ENCODE measurements around the gene SPOCD1.
"Not testable (repeated sequence)": the region's sequence is repeated elsewhere in the genome, so short reads cannot be mapped to it uniquely, and the experiment has no call there.

The SPOCD1 gene

DNA sequence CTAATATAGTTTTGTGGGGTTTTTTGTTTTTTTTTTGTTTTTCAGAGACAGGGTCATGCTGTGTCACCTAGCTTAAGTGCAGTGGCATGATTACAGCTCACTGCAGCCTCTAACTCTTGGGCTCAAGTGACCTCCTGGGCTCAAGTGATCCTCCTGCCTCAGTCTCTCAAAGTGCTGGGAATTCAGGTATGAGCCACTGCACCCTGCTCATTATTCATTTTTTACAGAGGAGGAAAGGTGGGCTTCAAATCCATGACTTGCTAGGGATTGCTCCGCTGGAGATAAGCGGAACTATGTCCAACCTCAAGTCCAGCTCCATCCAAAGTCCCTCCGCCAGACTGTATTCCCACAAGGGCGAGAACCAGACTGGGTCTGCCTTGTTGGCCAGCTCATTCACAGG, 8.0 kb upstream of the SPOCD1 start:
- DNase-seq (ENCODE audit: low read depth, low spot score): no peak
- TF ChIP-seq, protein P1, sequence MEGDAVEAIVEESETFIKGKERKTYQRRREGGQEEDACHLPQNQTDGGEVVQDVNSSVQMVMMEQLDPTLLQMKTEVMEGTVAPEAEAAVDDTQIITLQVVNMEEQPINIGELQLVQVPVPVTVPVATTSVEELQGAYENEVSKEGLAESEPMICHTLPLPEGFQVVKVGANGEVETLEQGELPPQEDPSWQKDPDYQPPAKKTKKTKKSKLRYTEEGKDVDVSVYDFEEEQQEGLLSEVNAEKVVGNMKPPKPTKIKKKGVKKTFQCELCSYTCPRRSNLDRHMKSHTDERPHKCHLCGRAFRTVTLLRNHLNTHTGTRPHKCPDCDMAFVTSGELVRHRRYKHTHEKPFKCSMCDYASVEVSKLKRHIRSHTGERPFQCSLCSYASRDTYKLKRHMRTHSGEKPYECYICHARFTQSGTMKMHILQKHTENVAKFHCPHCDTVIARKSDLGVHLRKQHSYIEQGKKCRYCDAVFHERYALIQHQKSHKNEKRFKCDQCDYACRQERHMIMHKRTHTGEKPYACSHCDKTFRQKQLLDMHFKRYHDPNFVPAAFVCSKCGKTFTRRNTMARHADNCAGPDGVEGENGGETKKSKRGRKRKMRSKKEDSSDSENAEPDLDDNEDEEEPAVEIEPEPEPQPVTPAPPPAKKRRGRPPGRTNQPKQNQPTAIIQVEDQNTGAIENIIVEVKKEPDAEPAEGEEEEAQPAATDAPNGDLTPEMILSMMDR (IDR thresholded peaks at IDR 0.05; ENCODE audit: insufficient read depth, low read length, missing control alignments): no peak
- ChIA-PET POLR2A (no interaction called here), CTCF (interaction anchor here (0.8 to 2.0 kb wide), 4 partner anchors 7 to 140 kb away, joined by 3 to 5 read pairs (median 3); no protein-coding TSS in a partner anchor)
- no peak overlapping the region for H3K4me3 ChIP-seq (ENCODE audit: low read depth, low read length)

DNA sequence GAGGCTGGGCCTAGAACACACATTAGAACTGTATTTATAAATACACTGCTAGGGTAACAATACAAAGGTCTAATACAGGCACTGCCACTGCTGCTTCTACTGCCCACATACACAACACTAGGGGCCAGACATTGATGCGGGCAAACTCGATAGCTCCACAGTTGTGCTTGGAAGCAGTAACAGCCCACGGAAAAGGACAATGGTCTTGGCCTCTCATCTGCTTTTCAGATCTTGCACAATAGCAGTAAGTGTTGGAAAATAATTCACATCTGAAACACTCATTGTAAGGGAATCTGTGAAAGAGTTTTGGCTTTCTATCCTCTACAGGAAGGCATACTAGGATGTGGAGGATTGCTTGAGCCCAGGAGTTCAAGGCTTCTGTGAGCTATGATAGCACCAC, 6.9 kb upstream of the SPOCD1 start:
- ChIA-PET POLR2A (no interaction called here), CTCF (interaction anchor here (1.1 to 2.5 kb wide), 4 partner anchors 9 to 141 kb away, joined by 3 to 10 read pairs (median 4); no protein-coding TSS in a partner anchor)
- no peak for DNase-seq (ENCODE audit: low read depth, low spot score)
- TF ChIP-seq, protein P1 (IDR thresholded peaks at IDR 0.05; ENCODE audit: insufficient read depth, low read length, missing control alignments): no peak
- H3K4me3 ChIP-seq (ENCODE audit: low read depth, low read length): no peak overlapping the region

DNA sequence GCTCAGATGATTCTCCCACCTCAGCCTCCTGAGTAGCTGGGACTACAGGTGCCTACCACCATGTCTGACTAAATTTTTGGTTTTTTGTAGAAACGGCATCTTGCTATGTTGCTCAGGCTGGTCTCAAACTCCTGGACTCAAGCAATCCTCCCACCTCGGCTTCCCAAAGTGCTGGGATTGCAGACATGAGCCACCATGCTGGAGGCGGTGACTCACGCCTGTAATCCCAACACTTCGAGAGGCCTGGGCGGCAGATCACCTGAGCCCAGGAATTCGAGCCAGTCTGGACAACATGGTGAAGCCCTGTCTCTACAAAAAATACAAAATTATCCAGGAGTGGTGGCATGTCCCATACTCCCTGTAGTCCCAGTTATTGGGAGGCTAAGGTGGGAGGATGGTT, 4.4 kb upstream of the SPOCD1 start:
- POLR2A ChIA-PET; H3K4me3 ChIP-seq (ENCODE audit: low read depth, low read length); DNase-seq (ENCODE audit: low read depth, low spot score): not testable (repeated sequence)
- CTCF ChIA-PET: interaction anchor here (0.6 to 2.5 kb wide), 2 partner anchors 143 kb away, joined by 3 to 10 read pairs; no protein-coding TSS in a partner anchor

DNA sequence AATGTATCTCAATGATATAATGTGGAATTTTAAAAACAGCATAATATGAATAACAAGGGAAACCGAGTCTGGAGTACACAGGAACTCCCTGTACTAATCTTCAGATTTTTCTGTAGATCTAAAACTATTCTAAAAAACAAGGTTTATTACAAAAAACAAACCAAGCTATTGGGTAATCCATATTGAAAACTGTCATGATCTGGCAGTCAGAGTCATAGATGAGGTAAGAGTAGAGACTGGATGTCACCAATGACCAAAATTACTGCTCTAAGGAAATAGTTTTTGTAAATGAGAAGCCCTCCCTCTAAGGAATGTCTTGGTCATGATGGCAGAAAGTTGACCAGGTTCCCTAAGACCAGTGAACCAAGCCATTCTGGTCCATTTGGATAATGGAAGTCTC, 2.4 kb upstream of the SPOCD1 start:
- TF ChIP-seq, protein P1 (IDR thresholded peaks at IDR 0.05; ENCODE audit: insufficient read depth, low read length, missing control alignments): no peak
- CTCF ChIA-PET: interaction anchor here (1.2 to 6.4 kb wide), 4 partner anchors 9 to 157 kb away, joined by 3 to 89 read pairs (median 32); no protein-coding TSS in a partner anchor
- POLR2A ChIA-PET: no interaction called here
- no peak for DNase-seq (ENCODE audit: low read depth, low spot score)
- H3K4me3 ChIP-seq (ENCODE audit: low read depth, low read length): no peak overlapping the region

DNA sequence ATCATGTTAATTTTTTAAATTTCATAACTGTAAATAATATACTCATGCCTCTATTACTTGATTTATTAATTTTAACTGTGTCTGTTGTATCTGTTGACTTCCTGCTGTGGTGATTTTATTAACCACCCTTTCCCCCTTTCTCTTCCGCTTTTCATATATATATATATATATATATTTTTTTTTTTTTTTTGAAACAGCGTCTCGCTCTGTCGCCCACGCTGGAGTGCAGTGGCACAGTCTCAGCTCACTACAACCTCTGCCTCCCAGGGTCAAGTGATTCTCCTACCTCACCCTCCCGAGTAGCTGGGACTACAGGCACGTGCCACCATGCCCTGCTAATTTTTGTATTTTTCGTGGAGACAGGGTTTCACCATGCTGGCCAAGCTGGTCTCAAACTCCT, 1.1 kb upstream of the SPOCD1 start:
- not testable (repeated sequence) for DNase-seq (ENCODE audit: low read depth, low spot score); H3K4me3 ChIP-seq (ENCODE audit: low read depth, low read length)
- CTCF ChIA-PET: interaction anchor here (0.8 to 6.4 kb wide), 21 partner anchors 7 to 245 kb away, joined by 3 to 89 read pairs (median 7); no protein-coding TSS in a partner anchor
- POLR2A ChIA-PET: interaction anchor here (0.6 kb wide), 1 partner anchor 147 kb away, joined by 5 read pairs; no protein-coding TSS in a partner anchor

DNA sequence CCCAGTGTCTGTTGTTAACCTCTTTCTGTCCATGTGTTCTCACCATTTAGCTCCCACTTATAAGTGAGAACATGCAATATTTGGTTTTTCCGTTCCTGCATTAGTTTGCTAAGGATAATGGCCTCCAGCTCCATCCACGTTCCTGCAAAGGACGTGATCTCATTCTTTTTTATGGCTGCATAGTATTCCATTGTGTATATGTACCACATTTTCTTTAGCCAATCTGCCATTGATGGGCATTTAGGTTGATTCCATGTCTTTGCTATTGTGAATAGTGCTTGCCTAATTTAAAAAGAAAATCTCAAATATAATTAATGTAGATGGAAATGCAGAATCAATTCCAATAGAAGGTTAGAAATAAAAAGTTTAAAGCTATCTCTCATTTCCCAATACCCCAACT, 679 bp upstream of the SPOCD1 start:
- H3K4me3 ChIP-seq (ENCODE audit: low read depth, low read length); POLR2A ChIA-PET; DNase-seq (ENCODE audit: low read depth, low spot score): not testable (repeated sequence)
- CTCF ChIA-PET: interaction anchor here (0.8 to 6.4 kb wide), 23 partner anchors 8 to 246 kb away, joined by 3 to 89 read pairs (median 7); no protein-coding TSS in a partner anchor

DNA sequence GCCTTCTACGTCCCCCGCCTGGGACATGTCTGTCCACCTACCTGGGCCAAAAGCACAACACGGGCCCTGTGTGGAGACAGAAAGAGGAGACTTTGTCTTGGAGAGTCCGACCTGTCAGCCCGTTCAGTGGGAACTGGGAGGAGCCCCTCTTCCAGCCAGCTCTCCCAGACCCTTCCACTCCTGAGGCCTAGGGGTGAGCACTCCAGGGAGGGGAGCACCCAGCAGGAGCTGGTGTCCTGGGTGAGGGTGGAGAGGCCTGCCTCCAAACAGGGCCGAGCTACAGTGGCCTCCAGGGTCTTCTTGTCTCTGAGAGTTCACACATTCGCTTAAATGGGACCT, 546 bp downstream of the SPOCD1 start:
- no peak for DNase-seq (ENCODE audit: low read depth, low spot score)

More for the DNA sequence above, 546 bp downstream of the SPOCD1 start:
- TF ChIP-seq, protein P1 (IDR thresholded peaks at IDR 0.05; ENCODE audit: insufficient read depth, low read length, missing control alignments): no peak
- ChIA-PET POLR2A (no interaction called here), CTCF (interaction anchor here (0.6 to 6.4 kb wide), 28 partner anchors 8 to 247 kb away, joined by 3 to 89 read pairs (median 6); partner anchors contain the start of gene PTP4A2)
- no peak overlapping the region for H3K4me3 ChIP-seq (ENCODE audit: low read depth, low read length)
